ENCODE results near the gene FANCG.

Gene FANCG

DNA sequence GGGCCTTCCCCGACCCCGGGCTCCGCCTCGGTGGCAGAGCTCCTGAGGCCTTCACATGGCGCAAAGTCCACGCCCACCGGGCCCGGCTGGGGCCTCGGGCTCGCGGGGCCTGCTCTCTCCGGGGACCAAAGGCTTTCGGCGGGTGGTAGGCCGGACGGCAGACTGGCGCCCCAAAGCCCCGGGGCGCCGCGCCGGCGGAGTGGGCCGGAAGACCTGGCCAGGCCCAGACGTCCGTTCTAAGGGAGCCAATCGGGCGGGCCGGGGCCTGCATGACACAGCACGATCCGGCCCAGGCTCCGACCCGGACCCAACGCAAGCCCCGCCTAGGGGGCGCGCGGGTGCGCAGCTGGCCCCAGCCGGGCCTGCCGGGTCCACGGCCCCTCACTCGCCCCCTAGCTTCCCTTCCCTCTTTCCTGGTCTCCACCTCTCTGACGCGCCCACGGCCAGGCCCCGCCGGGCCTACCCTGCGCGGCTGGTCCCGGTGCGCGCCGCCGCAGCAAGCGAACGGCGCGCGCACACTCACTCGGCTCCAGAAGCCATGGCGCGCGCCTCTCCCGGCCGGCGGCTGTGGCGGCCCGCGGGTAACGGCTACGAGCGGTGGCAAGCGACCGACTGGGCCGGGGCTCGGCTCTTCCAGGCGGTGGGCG, 7.8 kb downstream of the FANCG start:
- TF ChIP-seq ZFX (IDR thresholded peaks at IDR 0.05; ENCODE audit: borderline replicate concordance): peak; percentile 82; the same call in 1 of the 2 replicates
- TF ChIP-seq, protein P1, sequence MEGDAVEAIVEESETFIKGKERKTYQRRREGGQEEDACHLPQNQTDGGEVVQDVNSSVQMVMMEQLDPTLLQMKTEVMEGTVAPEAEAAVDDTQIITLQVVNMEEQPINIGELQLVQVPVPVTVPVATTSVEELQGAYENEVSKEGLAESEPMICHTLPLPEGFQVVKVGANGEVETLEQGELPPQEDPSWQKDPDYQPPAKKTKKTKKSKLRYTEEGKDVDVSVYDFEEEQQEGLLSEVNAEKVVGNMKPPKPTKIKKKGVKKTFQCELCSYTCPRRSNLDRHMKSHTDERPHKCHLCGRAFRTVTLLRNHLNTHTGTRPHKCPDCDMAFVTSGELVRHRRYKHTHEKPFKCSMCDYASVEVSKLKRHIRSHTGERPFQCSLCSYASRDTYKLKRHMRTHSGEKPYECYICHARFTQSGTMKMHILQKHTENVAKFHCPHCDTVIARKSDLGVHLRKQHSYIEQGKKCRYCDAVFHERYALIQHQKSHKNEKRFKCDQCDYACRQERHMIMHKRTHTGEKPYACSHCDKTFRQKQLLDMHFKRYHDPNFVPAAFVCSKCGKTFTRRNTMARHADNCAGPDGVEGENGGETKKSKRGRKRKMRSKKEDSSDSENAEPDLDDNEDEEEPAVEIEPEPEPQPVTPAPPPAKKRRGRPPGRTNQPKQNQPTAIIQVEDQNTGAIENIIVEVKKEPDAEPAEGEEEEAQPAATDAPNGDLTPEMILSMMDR (IDR thresholded peaks at IDR 0.05): peak; percentile 57
- peak overlapping the region; percentile 99 for H3K27ac ChIP-seq

DNA sequence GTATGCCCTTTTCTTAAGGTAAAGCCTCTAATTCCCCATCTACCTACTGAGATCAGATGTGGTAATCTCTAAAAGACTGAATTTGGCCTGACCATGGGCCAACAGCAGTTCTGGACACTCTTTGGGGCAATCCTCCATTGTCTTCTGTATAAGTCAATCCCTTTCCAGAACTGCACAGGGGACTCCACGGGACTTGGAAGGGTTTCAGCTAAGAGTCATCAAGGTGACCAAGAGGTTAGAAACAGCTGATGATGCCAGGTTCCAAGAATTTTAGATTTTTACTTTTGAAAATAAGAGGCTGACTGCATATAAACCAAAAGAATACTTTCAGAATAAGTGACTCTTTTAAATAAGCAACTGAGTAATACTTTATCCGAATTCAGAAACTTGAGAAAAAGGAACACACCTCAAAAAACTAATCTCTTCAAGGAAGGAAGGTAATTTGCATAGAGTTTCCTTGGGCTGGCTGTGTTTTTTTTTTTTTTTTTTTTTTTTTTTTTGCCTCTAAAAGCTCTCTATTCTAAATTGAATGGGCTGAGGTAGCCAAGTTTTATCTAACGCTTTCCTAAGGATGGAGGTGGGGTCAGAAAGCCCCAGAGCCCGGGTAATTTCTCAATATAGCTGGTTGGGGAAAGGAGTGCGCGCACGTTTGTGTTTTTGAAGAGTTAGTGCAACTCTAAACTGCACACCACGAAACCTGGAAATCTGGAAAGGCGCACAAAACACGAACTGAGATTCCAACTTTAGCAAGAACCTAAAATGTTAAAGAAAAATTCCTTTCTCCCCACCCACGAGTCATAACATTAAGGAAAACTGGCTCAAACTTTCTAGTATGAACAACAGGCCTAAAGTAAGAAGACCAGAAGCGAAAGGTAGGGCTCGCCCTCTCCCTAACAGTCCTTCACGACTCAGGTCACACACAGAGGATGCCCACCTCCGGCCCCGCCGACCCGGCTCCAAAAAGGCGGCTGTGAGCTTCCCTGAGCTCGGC, 8.6 kb downstream of the FANCG start:
- peak overlapping the region; percentile 99 for H3K27ac ChIP-seq
- TF ChIP-seq ZFX (IDR thresholded peaks at IDR 0.05; ENCODE audit: borderline replicate concordance): no peak

DNA sequence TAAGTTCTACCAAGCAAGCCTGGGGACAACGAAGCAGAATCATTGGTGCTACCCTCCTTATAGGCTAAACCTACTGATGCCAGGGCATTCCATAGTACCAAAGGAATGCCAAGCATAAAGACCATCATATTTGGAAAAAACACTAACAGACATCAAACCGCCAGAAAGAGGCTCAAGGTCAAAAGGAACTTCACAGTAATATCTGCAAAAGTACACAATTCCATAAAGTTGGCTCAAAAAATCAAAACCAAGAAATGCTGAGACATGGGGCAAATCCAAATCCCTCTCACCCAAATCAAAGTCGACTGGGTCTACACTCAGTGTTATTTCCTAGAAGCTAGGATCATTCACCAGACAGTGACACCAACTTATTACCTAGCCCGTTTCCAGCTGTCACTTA, 10.7 kb downstream of the FANCG start:
- H3K27ac ChIP-seq: 0 out of 2 replicates have a peak overlapping the region, but pooled peaks have one; percentile 4
- no peak for TF ChIP-seq ZFX (IDR thresholded peaks at IDR 0.05; ENCODE audit: borderline replicate concordance)
- TF ChIP-seq, protein P1 (IDR thresholded peaks at IDR 0.05): no peak

DNA sequence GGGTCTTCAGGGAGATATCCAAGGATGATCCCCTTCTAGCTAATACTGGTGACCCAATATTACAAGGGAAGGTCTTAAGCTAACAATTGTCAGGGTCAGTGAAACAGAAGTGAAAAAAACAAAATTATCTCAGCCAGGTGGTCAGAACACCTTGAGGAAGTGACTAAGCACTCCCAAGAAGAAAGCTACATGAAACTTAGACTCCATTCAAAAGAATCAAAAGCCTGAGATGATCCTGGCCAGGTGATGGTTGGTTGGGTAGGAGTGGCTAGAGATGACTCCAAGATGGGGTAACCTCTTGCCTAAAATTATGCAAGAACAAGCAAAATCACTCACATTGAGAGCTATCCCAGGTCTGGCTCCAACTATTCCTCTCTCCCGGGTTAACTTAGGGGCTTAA, 12.7 kb downstream of the FANCG start:
- H3K27ac ChIP-seq: no peak overlapping the region
- TF ChIP-seq ZFX (IDR thresholded peaks at IDR 0.05; ENCODE audit: borderline replicate concordance): no peak
- TF ChIP-seq, protein P1 (IDR thresholded peaks at IDR 0.05): no peak

DNA sequence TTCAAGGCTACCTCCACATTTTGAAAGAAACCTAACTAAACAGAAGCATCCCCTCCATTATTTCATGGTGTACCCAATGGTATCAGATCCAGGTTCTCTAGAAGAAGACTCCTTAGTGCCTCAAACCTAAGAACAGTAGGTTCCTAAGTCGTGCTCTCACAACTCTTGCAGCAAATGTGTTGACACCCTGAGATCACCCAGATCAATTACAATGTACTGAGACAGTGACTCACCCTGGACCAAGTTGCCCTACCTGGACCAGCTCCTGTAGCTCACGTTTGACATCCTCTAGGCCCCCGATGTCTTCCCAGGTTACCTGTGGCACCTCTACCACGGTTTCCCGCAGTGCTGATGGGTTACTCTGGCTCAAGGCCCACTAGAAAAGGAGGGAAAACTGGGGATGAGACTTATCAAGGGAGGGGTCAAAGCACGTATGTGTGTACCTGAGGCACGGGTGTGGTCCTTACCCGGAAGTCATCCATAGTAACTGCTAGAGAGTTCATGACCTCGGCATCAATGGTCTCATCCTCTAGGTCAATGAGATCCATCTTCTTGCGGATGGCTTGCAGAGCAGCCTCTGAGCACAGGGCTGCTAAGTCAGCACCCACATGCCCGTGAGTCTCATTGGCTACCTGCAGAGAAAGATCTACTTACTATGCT, 19.1 kb downstream of the FANCG start:
- no peak overlapping the region for H3K27ac ChIP-seq
- TF ChIP-seq, protein P1 (IDR thresholded peaks at IDR 0.05): no peak
- no peak for TF ChIP-seq ZFX (IDR thresholded peaks at IDR 0.05; ENCODE audit: borderline replicate concordance)

DNA sequence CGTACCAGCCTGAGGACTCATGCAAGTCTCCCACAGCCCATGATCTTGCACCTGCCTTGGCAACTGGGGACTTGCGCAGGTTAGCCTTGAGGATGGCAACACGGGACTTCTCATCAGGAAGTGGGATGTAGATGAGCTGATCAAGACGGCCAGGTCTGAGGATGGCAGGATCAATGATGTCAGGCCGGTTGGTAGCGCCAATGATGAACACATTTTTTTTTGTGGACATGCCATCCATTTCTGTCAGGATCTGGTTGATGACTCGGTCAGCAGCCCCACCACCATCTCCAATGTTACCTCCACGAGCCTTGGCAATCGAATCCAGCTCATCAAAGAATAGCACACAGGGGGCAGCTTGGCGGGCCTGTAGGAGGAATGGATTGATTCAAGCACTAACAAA, 20.3 kb downstream of the FANCG start:
- TF ChIP-seq ZFX (IDR thresholded peaks at IDR 0.05; ENCODE audit: borderline replicate concordance): no peak
- TF ChIP-seq, protein P1 (IDR thresholded peaks at IDR 0.05): no peak
- no peak overlapping the region for H3K27ac ChIP-seq

DNA sequence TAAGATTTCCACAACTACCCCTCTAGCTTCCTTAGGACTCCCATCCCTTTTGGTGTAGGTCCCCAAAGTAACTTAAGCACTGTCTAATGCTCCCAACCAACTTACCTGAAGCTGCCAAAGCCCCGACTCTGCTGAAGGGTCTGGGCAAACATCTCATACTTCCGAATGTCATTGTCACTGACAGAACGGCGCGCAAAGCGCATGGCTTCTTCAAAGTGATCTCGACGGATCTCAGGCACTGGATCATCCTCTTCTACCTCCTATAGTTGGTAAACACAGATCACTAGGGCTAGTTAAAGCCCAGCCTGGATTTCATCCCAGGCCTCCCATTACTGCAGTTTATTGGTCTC, 22.5 kb downstream of the FANCG start:
- H3K27ac ChIP-seq: 0 out of 2 replicates have a peak overlapping the region, but pooled peaks have one; percentile 2

More for the DNA sequence above, 22.5 kb downstream of the FANCG start:
- TF ChIP-seq, protein P1 (IDR thresholded peaks at IDR 0.05): no peak
- TF ChIP-seq ZFX (IDR thresholded peaks at IDR 0.05; ENCODE audit: borderline replicate concordance): no peak
